ENCODE measurements around the gene ABCF2. TPM values are rescaled to one million over a fixed set of nuclear protein-coding genes. Genes with fewer than 3 reads are reported as not detected.

ABCF2 gene
- total and polyA plus RNA-seq, 2 of the 4 experiments (the other 2 are of a cell fraction): 46.2 to 103 TPM

DNA sequence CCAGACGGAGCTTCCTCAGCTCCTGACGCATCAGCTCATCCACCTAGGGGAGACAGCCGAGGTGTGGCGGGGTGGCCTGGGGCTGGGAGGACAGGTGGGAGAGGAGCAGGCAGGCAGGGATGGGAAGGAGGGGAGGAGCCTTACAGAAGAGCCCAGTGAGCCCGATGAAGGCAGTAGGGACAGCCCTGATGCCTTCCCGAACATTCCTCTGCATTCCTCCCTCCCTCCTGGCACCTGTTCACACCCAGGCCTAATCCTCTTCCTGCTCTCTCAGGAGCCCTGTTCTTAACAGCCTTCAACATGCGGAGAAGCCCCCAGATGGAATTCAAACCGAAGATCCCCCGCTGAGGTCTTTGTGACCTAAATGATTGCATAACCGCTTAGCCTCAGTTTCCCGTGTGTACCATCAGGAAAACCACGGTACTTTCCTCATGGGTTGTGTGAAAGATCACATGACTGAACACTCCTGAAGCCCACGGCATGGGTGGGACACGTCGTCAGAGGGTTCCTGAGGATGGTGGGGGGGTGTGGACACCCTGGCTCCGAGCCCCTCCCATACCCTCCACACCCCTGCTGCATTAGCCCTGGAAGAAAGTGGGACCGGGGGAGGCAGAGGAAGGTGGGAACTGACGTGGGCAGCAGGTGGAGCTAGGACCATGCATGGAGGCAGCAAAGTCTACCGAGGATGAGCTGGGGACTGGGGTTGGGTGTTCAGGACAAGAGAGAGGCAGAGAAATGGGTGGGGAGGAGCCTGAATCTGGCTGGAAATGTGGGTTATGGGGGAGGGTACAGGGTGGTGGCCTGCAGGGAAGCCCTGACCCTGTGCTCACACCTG lies 31.2 kb downstream of the ABCF2 start:
- Histone ChIP-seq H3K4me1 (ENCODE audit: control insufficient read depth, insufficient read depth, low read length) (no peaks in the 10 kb centered on the region), H3K9ac (ENCODE audit: low read depth, low read length) (no peak overlapping the region), H2BK5ac (ENCODE audit: low read depth, low read length, poor library complexity, severe bottlenecking) (no peak overlapping the region), H3K27me3 (ENCODE audit: control insufficient read depth, insufficient read depth, low read length) (peaks cover 92% of the 10 kb centered on the region), H2AK9ac (replicated peaks; ENCODE audit: low read depth, low read length, poor library complexity) (no peak overlapping the region), H3K9me1 (ENCODE audit: insufficient read depth, low read length) (no peaks in the 10 kb centered on the region), H3K14ac (replicated peaks; ENCODE audit: low read depth, low read length) (no peak overlapping the region), H3K56ac (ENCODE audit: extremely low read depth, insufficient read depth, low read length) (no peak overlapping the region), H2BK15ac (ENCODE audit: low read depth, low read length) (no peak overlapping the region), H3K18ac (ENCODE audit: low read depth, low read length) (no peak overlapping the region), H2BK20ac (ENCODE audit: low read depth, low read length) (no peak overlapping the region), H3K4ac (ENCODE audit: low read depth, low read length) (no peak overlapping the region), H2BK120ac (ENCODE audit: low read depth, low read length) (no peak overlapping the region), H3K23ac (ENCODE audit: low read depth, low read length) (no peak overlapping the region), H3K36me3 (ENCODE audit: control insufficient read depth, insufficient read depth, low read length) (no peaks in the 10 kb centered on the region), H4K8ac (ENCODE audit: low read depth in 2 of 2, low read length in 2 of 2) (no peak overlapping the region), H3K4me2 (ENCODE audit: low read depth, low read length) (no peak overlapping the region), H4K20me1 (ENCODE audit: insufficient read depth, low read length) (no peaks in the 10 kb centered on the region), H2AK5ac (ENCODE audit: low read depth, low read length) (no peak overlapping the region), H3K27ac (ENCODE audit: insufficient read depth, low read length) (no peak overlapping the region), H3K4me3 (ENCODE audit: insufficient read depth, low read depth, low read length) (no peak overlapping the region), H4K5ac (ENCODE audit: low read depth, low read length) (no peak overlapping the region), H3K9me3 (ENCODE audit: control insufficient read depth, insufficient read depth, low read length) (no peaks in the 10 kb centered on the region), H2AFZ (replicated peaks; ENCODE audit: low read length, poor library complexity) (peak overlapping the region; percentile 58), H3K79me1 (ENCODE audit: low read depth in 1 of 2, low read length in 2 of 2) (no peaks in the 10 kb centered on the region), H4K91ac (ENCODE audit: insufficient read depth, low read depth, low read length) (no peak overlapping the region)
- no peak for DNase-seq
- TF ChIP-seq RAD21 (IDR thresholded peaks at IDR 0.05; ENCODE audit: low read length) (no peak), RFX5 (IDR thresholded peaks at IDR 0.05; ENCODE audit: low read depth, low read length) (no peak), BHLHE40 (IDR thresholded peaks at IDR 0.05; ENCODE audit: low read depth, low read length) (no peak), FOS (IDR thresholded peaks at IDR 0.05; ENCODE audit: low read depth, low read length) (no peak), RCOR1 (IDR thresholded peaks at IDR 0.05; ENCODE audit: insufficient replicate concordance, low read length) (no peak), POLR2A (IDR thresholded peaks at IDR 0.05; ENCODE audit: low read depth, low read length) (no peak), MAZ (IDR thresholded peaks at IDR 0.05; ENCODE audit: borderline replicate concordance, low read depth, low read length) (no peak), CEBPB (IDR thresholded peaks at IDR 0.05; ENCODE audit: low read depth, low read length) (no peak), MXI1 (IDR thresholded peaks at IDR 0.05; ENCODE audit: borderline replicate concordance, low read depth, low read length) (no peak), MAFK (IDR thresholded peaks at IDR 0.05; ENCODE audit: low read depth, low read length) (no peak), CHD1 (IDR thresholded peaks at IDR 0.05; ENCODE audit: low read depth, low read length) (no peak), SMC3 (IDR thresholded peaks at IDR 0.05; ENCODE audit: low read depth, low read length) (no peak), NFE2L2 (IDR thresholded peaks at IDR 0.05; ENCODE audit: low read depth, low read length) (no peak)
- TF ChIP-seq, protein P1, sequence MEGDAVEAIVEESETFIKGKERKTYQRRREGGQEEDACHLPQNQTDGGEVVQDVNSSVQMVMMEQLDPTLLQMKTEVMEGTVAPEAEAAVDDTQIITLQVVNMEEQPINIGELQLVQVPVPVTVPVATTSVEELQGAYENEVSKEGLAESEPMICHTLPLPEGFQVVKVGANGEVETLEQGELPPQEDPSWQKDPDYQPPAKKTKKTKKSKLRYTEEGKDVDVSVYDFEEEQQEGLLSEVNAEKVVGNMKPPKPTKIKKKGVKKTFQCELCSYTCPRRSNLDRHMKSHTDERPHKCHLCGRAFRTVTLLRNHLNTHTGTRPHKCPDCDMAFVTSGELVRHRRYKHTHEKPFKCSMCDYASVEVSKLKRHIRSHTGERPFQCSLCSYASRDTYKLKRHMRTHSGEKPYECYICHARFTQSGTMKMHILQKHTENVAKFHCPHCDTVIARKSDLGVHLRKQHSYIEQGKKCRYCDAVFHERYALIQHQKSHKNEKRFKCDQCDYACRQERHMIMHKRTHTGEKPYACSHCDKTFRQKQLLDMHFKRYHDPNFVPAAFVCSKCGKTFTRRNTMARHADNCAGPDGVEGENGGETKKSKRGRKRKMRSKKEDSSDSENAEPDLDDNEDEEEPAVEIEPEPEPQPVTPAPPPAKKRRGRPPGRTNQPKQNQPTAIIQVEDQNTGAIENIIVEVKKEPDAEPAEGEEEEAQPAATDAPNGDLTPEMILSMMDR (conservative IDR thresholded peaks at IDR 0.05; ENCODE audit: low read depth, low read length): no peak
- TF ChIP-seq, protein P2, sequence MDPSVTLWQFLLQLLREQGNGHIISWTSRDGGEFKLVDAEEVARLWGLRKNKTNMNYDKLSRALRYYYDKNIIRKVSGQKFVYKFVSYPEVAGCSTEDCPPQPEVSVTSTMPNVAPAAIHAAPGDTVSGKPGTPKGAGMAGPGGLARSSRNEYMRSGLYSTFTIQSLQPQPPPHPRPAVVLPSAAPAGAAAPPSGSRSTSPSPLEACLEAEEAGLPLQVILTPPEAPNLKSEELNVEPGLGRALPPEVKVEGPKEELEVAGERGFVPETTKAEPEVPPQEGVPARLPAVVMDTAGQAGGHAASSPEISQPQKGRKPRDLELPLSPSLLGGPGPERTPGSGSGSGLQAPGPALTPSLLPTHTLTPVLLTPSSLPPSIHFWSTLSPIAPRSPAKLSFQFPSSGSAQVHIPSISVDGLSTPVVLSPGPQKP (IDR thresholded peaks at IDR 0.05; ENCODE audit: borderline replicate concordance, low read depth, low read length): no peak
- 66% methylated on average over 3 of the region's 19 CpGs; no CpG with 5 or more reads in 1 of the 2 experiments for WGBS, 2 experiments (ENCODE audit: extremely low coverage in 2 of 2, insufficient read length in 1 of 2)
- CTCF ChIA-PET: no interaction called here
- intact Hi-C loops (cut with micrococcal nuclease): no loop called here
- no TSS peak for BruUV-seq (replicated peaks)
- in situ Hi-C loops (cut with MboI; ENCODE audit: low sequenced_read_pairs): no loop called here
- POLR2A ChIA-PET (ENCODE audit: unreplicated experiment): no interaction called here
- ATAC-seq (ENCODE audit: low read depth): no peak
- dilution Hi-C loops (cut with HindIII; ENCODE audit: low sequenced_read_pairs, unreplicated experiment): no loop called here

Data from IMR-90 (cell line).